Lower lobe of right lung (tissue), 2 donors: ENCODE results near the gene SECTM1. TPM values are rescaled to one million over a fixed set of nuclear protein-coding genes. Genes with fewer than 3 reads are reported as not detected.
"Not testable (repeated sequence)": the region's sequence is repeated elsewhere in the genome, so short reads cannot be mapped to it uniquely, and the experiment has no call there.

Experiments used
- ATAC-seq, 2 donors: fragments of 200-7000 bp; cut with Tn5 transposase; one replicate each; pipeline ENCODE4 v1.9.1; 2020 to 2022; ENCODE audit warnings: mild to moderate bottlenecking in 2 of 2, moderate library complexity in 2 of 2
- DNase-seq: peaks from one replicate; pipeline ENCODE4 v3.0.0-alpha.2; 2020
- H3K27ac ChIP-seq: fragments of 200-600 bp; one replicate; pipeline ENCODE4 v1.8.0; 2022
- H3K27me3 ChIP-seq: fragments of 200-600 bp; one replicate; pipeline ENCODE4 v1.8.0; 2022; ENCODE audit warnings: low read depth
- H3K36me3 ChIP-seq: fragments of 200-600 bp; one replicate; pipeline ENCODE4 v1.8.0; 2022; ENCODE audit warnings: mild to moderate bottlenecking
- H3K4me1 ChIP-seq: fragments of 200-600 bp; one replicate; pipeline ENCODE4 v1.8.0; 2022
- H3K4me3 ChIP-seq: fragments of 200-600 bp; one replicate; pipeline ENCODE4 v1.8.0; 2022; ENCODE audit warnings: mild to moderate bottlenecking
- H3K9me3 ChIP-seq: fragments of 200-600 bp; one replicate; pipeline ENCODE4 v1.8.0; 2022
- intact Hi-C: fragments of 100-400 bp; cut with DNase I; formaldehyde crosslinking; loops from one replicate; pipeline ENCODE4 v1.11.0; 2022
- total RNA-seq: library from RNA; stranded (reverse); fragmentation: NEBNext Ultra II Directional; extraction: Animal tissue kit (Norgen Biotek cat#: 25700); gene quantifications from one replicate; pipeline ENCODE4 v1.2.1, GENCODE V29; 2021
- TF ChIP-seq, protein P1 (sequence below): fragments of 200-600 bp; IDR thresholded peaks from one replicate; pipeline ENCODE4 v1.8.0; 2022; ENCODE audit warnings: antibody characterized with exemption, mild to moderate bottlenecking
- donor health status: DM: no; HTN: yes; CAD: no; lungs with severe emphysema.

SECTM1 gene
- total RNA-seq, 1 donor from 2014 or later = 44.5 TPM

DNA sequence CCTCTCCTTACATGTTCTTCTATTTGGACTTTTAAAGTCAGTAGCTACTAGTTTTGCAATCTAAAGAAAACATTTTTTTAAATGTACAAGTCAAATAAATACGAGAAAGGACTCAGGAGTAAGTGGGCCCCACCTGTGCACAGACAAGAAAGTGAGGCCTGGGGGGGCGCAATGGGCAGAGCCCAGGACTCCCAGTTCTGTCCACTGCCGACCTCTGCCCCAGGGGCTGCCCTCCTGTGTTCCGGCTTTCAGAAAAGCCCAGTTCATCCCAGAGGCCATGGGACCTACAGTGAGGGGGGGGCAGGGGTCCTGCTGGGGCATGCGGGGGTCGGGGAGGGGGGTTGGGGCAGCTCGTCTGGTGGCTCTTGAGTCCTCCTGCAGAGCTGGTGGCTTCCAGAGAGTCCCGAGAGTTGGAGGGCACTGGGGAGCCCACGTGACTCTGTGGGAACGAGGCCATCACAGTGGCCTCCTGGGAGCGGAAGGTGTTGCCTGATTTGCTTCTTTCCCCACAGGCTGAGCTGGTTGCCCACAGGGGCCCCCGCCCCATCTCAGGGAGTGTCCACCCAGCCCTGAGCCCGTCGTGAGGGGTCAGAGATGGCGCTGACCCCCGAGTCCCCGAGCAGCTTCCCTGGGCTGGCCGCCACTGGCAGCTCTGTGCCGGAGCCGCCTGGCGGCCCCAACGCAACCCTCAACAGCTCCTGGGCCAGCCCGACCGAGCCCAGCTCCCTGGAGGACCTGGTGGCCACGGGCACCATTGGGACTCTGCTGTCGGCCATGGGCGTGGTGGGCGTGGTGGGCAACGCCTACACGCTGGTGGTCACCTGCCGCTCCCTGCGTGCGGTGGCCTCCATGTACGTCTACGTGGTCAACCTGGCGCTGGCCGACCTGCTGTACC is 40.4 kb upstream of the SECTM1 start:
- H3K36me3 ChIP-seq = no peaks in the 10 kb centered on the region
- no peak for ATAC-seq
- H3K27ac ChIP-seq = no peak overlapping the region
- peaks cover 28% of the 10 kb centered on the region for H3K4me1 ChIP-seq
- no peak overlapping the region for H3K4me3 ChIP-seq
- H3K9me3 ChIP-seq = no peaks in the 10 kb centered on the region
- peak; percentile 14 for DNase-seq
- peaks cover 88% of the 10 kb centered on the region for H3K27me3 ChIP-seq
- TF ChIP-seq, protein P1, sequence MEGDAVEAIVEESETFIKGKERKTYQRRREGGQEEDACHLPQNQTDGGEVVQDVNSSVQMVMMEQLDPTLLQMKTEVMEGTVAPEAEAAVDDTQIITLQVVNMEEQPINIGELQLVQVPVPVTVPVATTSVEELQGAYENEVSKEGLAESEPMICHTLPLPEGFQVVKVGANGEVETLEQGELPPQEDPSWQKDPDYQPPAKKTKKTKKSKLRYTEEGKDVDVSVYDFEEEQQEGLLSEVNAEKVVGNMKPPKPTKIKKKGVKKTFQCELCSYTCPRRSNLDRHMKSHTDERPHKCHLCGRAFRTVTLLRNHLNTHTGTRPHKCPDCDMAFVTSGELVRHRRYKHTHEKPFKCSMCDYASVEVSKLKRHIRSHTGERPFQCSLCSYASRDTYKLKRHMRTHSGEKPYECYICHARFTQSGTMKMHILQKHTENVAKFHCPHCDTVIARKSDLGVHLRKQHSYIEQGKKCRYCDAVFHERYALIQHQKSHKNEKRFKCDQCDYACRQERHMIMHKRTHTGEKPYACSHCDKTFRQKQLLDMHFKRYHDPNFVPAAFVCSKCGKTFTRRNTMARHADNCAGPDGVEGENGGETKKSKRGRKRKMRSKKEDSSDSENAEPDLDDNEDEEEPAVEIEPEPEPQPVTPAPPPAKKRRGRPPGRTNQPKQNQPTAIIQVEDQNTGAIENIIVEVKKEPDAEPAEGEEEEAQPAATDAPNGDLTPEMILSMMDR = no peak
- intact Hi-C loops = no loop called here

DNA sequence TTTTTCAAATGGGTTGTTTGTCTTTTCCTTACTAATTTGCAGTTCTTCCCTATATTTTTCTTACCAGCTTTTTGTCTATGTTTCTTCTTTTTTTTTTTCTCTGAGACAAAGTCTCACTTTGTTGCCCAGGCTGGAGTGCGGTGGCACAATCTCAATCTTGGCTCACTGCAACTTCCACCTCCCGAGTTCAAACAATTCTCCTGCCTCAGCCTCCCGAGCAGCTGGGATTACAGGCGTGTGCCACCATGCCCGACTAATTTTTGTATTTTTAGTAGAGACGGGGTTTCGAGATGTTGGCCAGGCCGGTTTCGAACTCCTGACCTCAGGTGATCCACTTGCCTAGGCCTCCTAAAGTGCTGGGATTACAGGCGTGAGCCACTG is 39.5 kb upstream of the SECTM1 start:
- H3K4me3 ChIP-seq, ATAC-seq, DNase-seq, intact Hi-C loops, H3K27ac ChIP-seq, H3K36me3 ChIP-seq, H3K9me3 ChIP-seq: not testable (repeated sequence)
- Histone ChIP-seq H3K27me3 (peaks cover 80% of the 10 kb centered on the region), H3K4me1 (peaks cover 28% of the 10 kb centered on the region)

GRCh38 chr17:82372249-82373071 is 38.9 kb upstream of the SECTM1 start:
- Histone ChIP-seq H3K27me3 (peaks cover 74% of the 10 kb centered on the region), H3K27ac (no peak overlapping the region), H3K4me1 (peaks cover 28% of the 10 kb centered on the region), H3K9me3 (no peaks in the 10 kb centered on the region), H3K4me3 (no peak overlapping the region), H3K36me3 (no peaks in the 10 kb centered on the region)
- TF ChIP-seq, protein P1 = no peak
- intact Hi-C loops = no loop called here
- DNase-seq (peak; percentile 53), ATAC-seq (peak in 1 of 2 donors; percentile 5)

DNA sequence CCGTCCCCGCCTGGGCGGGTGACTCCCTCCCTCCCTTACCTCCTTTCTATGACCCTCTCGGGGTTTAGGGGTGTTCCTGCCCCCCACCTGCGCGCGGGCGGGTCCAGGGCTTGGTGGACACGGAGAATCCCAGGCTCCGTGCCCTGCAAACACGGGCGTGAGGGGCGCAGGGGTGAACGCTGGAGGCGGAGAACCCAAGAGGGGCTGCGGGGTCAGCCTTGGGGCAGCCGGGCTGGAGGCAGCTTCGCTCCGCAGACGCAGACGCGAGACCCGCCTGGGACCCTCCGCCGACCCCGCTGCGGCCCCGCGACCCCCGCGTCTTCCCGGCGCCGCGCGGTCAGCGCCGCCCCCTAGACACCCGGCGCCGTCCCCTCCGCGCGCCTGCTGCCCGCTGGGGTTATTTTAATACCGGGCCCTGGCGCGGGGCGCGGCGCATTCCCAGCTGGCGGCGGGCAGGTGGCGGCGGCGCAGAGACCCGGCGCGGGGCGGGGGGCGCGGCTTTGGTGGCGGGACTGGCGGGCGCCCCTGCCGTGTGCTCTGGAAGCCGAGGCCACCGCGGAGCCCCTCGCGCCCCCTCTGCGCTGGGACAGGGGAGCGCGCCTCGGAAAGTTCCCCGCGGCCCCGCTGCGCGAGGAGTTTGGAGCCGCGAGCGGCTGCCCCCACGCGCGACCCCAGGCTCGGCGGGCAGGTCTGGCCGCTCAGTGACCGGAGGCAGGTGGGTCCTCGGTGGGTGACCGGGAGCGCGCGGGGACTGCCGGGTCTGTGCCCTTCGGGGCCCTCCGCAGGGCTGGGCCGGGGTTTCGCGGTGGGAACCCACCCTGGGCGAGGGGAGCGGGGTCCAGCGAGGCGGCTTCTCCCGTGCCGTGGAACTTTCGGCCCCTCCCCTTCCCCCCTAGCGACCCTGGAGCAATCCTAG is 38.0 kb upstream of the SECTM1 start, which contains the start of gene UTS2R:
Gene UTS2R (plus strand): TSS at position 433 of the 916 bp plus-strand sequence. CDS start 2,560 bp downstream, outside the sequence.
- intact Hi-C loops = no loop called here
- H3K36me3 ChIP-seq = no peaks in the 10 kb centered on the region
- ATAC-seq (peak in 1 of 2 donors; percentile 27), DNase-seq (peak; percentile 41)
- no peak within 1 kb of the TSS for H3K27ac ChIP-seq
- H3K4me3 ChIP-seq = peak within 1 kb of the TSS; percentile 43
- peaks cover 28% of the 10 kb centered on the region for H3K4me1 ChIP-seq
- TF ChIP-seq, protein P1 = no peak
- peaks cover 74% of the 10 kb centered on the region for H3K27me3 ChIP-seq
- H3K9me3 ChIP-seq = no peaks in the 10 kb centered on the region

- TF ChIP-seq, protein P1 = no peak
- H3K27ac ChIP-seq = no peak overlapping the region
- ATAC-seq (no peak), DNase-seq (peak; percentile 34)
- peak overlapping the region; percentile 43 for H3K4me3 ChIP-seq
- H3K9me3 ChIP-seq = no peaks in the 10 kb centered on the region
- H3K36me3 ChIP-seq = no peaks in the 10 kb centered on the region
- peaks cover 28% of the 10 kb centered on the region for H3K4me1 ChIP-seq
- peaks cover 66% of the 10 kb centered on the region for H3K27me3 ChIP-seq
- intact Hi-C loops = no loop called here
Measured at GRCh38 chr17:82370471-82371332, 37.1 kb upstream of the SECTM1 start.
